IMR-90 (cell line): ENCODE results near the gene PROSER2. TPM values are rescaled to one million over a fixed set of nuclear protein-coding genes. Genes with fewer than 3 reads are reported as not detected.

Experiments
- ATAC-seq: fragments of 200-7000 bp; cut with Tn5 transposase; 2 replicates; pipeline ENCODE4 v1.9.1; 2020; ENCODE audit warnings: low read depth, mild to moderate bottlenecking, moderate library complexity
- BruUV-seq: library from RNA; stranded (reverse); fragments of 400-500 nt; replicated peaks from 2 replicates; lab custom pipeline; 2021; lab: Mats Ljungman, UMichigan
- CTCF ChIA-PET: fragments of 300-600 bp; formaldehyde crosslinking; extraction: SDS; loops from one replicate; lab custom pipeline; 2021; ENCODE audit warnings: antibody characterized with exemption; lab: Yijun Ruan, JAX
- POLR2A ChIA-PET: fragments of 300-600 bp; sonication (Branson Sonifier 250); formaldehyde crosslinking; loops from one replicate; lab custom pipeline; 2022; ENCODE audit warnings: antibody characterized with exemption; ENCODE audit not compliant: unreplicated experiment; lab: Charles Lee
- DNase-seq: peaks from one replicate; pipeline ENCODE4 v3.0.0; 2013
- H2AFZ ChIP-seq: replicated peaks from 2 replicates; pipeline ENCODE3; 2013; ENCODE audit warnings: low read length, mild to moderate bottlenecking; ENCODE audit not compliant: poor library complexity
- H2AK5ac ChIP-seq: 2 replicates; pipeline ENCODE4 v1.6.1; 2013; ENCODE audit warnings: low read depth, low read length, inconsistent platforms
- H2AK9ac ChIP-seq: replicated peaks from 2 replicates; pipeline ENCODE3; 2013; ENCODE audit warnings: mild to moderate bottlenecking, low read depth, low read length, moderate library complexity; ENCODE audit not compliant: poor library complexity
- H2BK120ac ChIP-seq: 2 replicates; pipeline ENCODE4 v1.6.1; 2013; ENCODE audit warnings: low read depth, low read length, inconsistent platforms
- H2BK15ac ChIP-seq: 3 replicates; pipeline ENCODE4 v1.6.1; 2013; ENCODE audit warnings: low read depth, low read length, inconsistent platforms
- H2BK20ac ChIP-seq: 2 replicates; pipeline ENCODE4 v1.6.1; 2013; ENCODE audit warnings: low read depth, mild to moderate bottlenecking, inconsistent platforms, low read length, moderate library complexity
- H2BK5ac ChIP-seq: 2 replicates; pipeline ENCODE4 v1.6.1; 2013; ENCODE audit warnings: mild to moderate bottlenecking, low read depth, low read length, inconsistent platforms; ENCODE audit not compliant: poor library complexity, severe bottlenecking
- H3K14ac ChIP-seq: replicated peaks from 2 replicates; pipeline ENCODE4 v1.6.1; 2013; ENCODE audit warnings: low read depth, low read length, inconsistent platforms
- H3K18ac ChIP-seq: 2 replicates; pipeline ENCODE4 v1.6.1; 2013; ENCODE audit warnings: low read depth, low read length, control low read depth
- H3K23ac ChIP-seq: 2 replicates; pipeline ENCODE4 v1.6.1; 2013; ENCODE audit warnings: low read depth, low read length, inconsistent platforms
- H3K27ac ChIP-seq: 2 replicates; pipeline ENCODE4 v1.5.1; 2013; ENCODE audit warnings: mild to moderate bottlenecking, control low read depth, low read length; ENCODE audit not compliant: insufficient read depth
- H3K27me3 ChIP-seq: 2 replicates; pipeline ENCODE4 v1.6.1; 2013; ENCODE audit warnings: low read length; ENCODE audit not compliant: control insufficient read depth, insufficient read depth
- H3K36me3 ChIP-seq: 2 replicates; pipeline ENCODE4 v1.6.1; 2013; ENCODE audit warnings: low read length, mixed read lengths; ENCODE audit not compliant: control insufficient read depth, insufficient read depth
- H3K4ac ChIP-seq: 2 replicates; pipeline ENCODE4 v1.6.1; 2013; ENCODE audit warnings: low read depth, low read length, inconsistent platforms
- H3K4me1 ChIP-seq: 2 replicates; pipeline ENCODE4 v1.6.1; 2013; ENCODE audit warnings: low read length, mixed read lengths; ENCODE audit not compliant: control insufficient read depth, insufficient read depth
- H3K4me2 ChIP-seq: 2 replicates; pipeline ENCODE4 v1.6.1; 2013; ENCODE audit warnings: low read depth, mild to moderate bottlenecking, control low read depth, low read length, moderate library complexity
- H3K4me3 ChIP-seq: 2 replicates; pipeline ENCODE4 v1.5.1; 2013; ENCODE audit warnings: low read depth, mild to moderate bottlenecking, control low read depth, low read length, moderate library complexity; ENCODE audit not compliant: insufficient read depth
- H3K56ac ChIP-seq: 2 replicates; pipeline ENCODE4 v1.6.1; 2013; ENCODE audit warnings: low read length, inconsistent platforms; ENCODE audit not compliant: insufficient read depth; ENCODE audit errors: extremely low read depth
- H3K79me1 ChIP-seq, 2 experiments: 2 replicates each; pipeline ENCODE4 v1.6.1; 2013; ENCODE audit warnings: low read length in 2 of 2, inconsistent platforms in 1 of 2, low read depth in 1 of 2
- H3K9ac ChIP-seq: 2 replicates; pipeline ENCODE4 v1.6.1; 2013; ENCODE audit warnings: low read depth, low read length, control low read depth
- H3K9me1 ChIP-seq: 2 replicates; pipeline ENCODE4 v1.6.1; 2013; ENCODE audit warnings: low read length, inconsistent platforms; ENCODE audit not compliant: insufficient read depth
- H3K9me3 ChIP-seq: 2 replicates; pipeline ENCODE4 v1.6.1; 2013; ENCODE audit warnings: low read length; ENCODE audit not compliant: control insufficient read depth, insufficient read depth
- H4K20me1 ChIP-seq: 2 replicates; pipeline ENCODE4 v1.6.1; 2013; ENCODE audit warnings: low read length, inconsistent platforms; ENCODE audit not compliant: insufficient read depth
- H4K5ac ChIP-seq: 2 replicates; pipeline ENCODE4 v1.6.1; 2013; ENCODE audit warnings: mild to moderate bottlenecking, low read depth, low read length, control low read depth
- H4K8ac ChIP-seq, 2 experiments: 2 replicates each; pipeline ENCODE4 v1.6.1; 2013; ENCODE audit warnings: low read depth in 2 of 2, low read length in 2 of 2, control low read depth in 1 of 2, inconsistent platforms in 1 of 2
- H4K91ac ChIP-seq: 2 replicates; pipeline ENCODE4 v1.6.1; 2013; ENCODE audit warnings: low read depth, low read length, inconsistent platforms; ENCODE audit not compliant: insufficient read depth
- BHLHE40 ChIP-seq: fragments of 150-350 bp; IDR thresholded peaks from 2 replicates; pipeline ENCODE4 v1.6.1; 2016; ENCODE audit warnings: mild to moderate bottlenecking, low read depth, low read length
- CEBPB ChIP-seq: IDR thresholded peaks from 2 replicates; pipeline ENCODE4 v1.6.1; 2012; ENCODE audit warnings: low read depth, low read length, improper control_type of control experiment
- CHD1 ChIP-seq: IDR thresholded peaks from 2 replicates; pipeline ENCODE4 v1.6.1; 2012; ENCODE audit warnings: low read depth, low read length, improper control_type of control experiment
- CTCF ChIP-seq: conservative IDR thresholded peaks from 2 replicates; pipeline ENCODE4 v1.5.1; 2012; ENCODE audit warnings: mild to moderate bottlenecking, low read depth, low read length, improper control_type of control experiment
- ELK1 ChIP-seq: fragments of 150-350 bp; IDR thresholded peaks from 2 replicates; pipeline ENCODE4 v1.6.1; 2016; ENCODE audit warnings: low read depth, mild to moderate bottlenecking, low read length, moderate library complexity, borderline replicate concordance
- FOS ChIP-seq: fragments of 150-350 bp; IDR thresholded peaks from 2 replicates; pipeline ENCODE4 v1.6.1; 2016; ENCODE audit warnings: low read depth, low read length
- MAFK ChIP-seq: IDR thresholded peaks from 2 replicates; pipeline ENCODE4 v1.6.1; 2012; ENCODE audit warnings: low read depth, low read length, improper control_type of control experiment
- MAZ ChIP-seq: IDR thresholded peaks from 2 replicates; pipeline ENCODE4 v1.6.1; 2012; ENCODE audit warnings: low read depth, mild to moderate bottlenecking, low read length, improper control_type of control experiment, moderate library complexity, borderline replicate concordance
- MXI1 ChIP-seq: IDR thresholded peaks from 2 replicates; pipeline ENCODE4 v1.6.1; 2012; ENCODE audit warnings: low read depth, mild to moderate bottlenecking, low read length, moderate library complexity, borderline replicate concordance
- NFE2L2 ChIP-seq: fragments of 150-350 bp; IDR thresholded peaks from 2 replicates; pipeline ENCODE4 v1.6.1; 2016; ENCODE audit warnings: low read depth, mild to moderate bottlenecking, low read length
- RAD21 ChIP-seq: IDR thresholded peaks from 2 replicates; pipeline ENCODE4 v1.6.1; 2012; ENCODE audit warnings: low read length, improper control_type of control experiment
- RCOR1 ChIP-seq: IDR thresholded peaks from 2 replicates; pipeline ENCODE4 v1.6.1; 2012; ENCODE audit warnings: mild to moderate bottlenecking, low read length, improper control_type of control experiment; ENCODE audit not compliant: insufficient replicate concordance
- RFX5 ChIP-seq: IDR thresholded peaks from 2 replicates; pipeline ENCODE4 v1.8.0; 2012; ENCODE audit warnings: low read depth, mild to moderate bottlenecking, low read length, moderate library complexity
- SMC3 ChIP-seq: fragments of 150-350 bp; IDR thresholded peaks from 2 replicates; pipeline ENCODE4 v1.6.1; 2016; ENCODE audit warnings: low read depth, mild to moderate bottlenecking, antibody characterized with exemption, low read length, moderate library complexity
- USF2 ChIP-seq: fragments of 150-350 bp; IDR thresholded peaks from 2 replicates; pipeline ENCODE4 v1.6.1; 2017; ENCODE audit warnings: mild to moderate bottlenecking, antibody characterized with exemption, low read length, low read depth
- WGBS, 2 experiments: methylation state at CpG; one replicate each; pipeline versions ENCODE4 v1.1.5 to v1.1.7; 2013; ENCODE audit warnings: missing lambda C conversion rate in 2 of 2; ENCODE audit not compliant: insufficient read length in 1 of 2; ENCODE audit errors: extremely low coverage in 2 of 2; 5-methylcytosine and 5-hydroxymethylcytosine counted together
- dilution Hi-C: fragments of 300-500 bp; cut with HindIII; formaldehyde crosslinking; loops from one replicate; pipeline ENCODE4 v1.14.3; 2018; ENCODE audit warnings: low sequenced_read_pairs; ENCODE audit not compliant: unreplicated experiment
- in situ Hi-C: fragments of 300-500 bp; cut with MboI; formaldehyde crosslinking; loops from 3 replicates; pipeline ENCODE4 v1.14.3; 2019; ENCODE audit warnings: low sequenced_read_pairs, inconsistent platforms, mixed read lengths
- intact Hi-C: fragments of 100-400 bp; cut with micrococcal nuclease; formaldehyde crosslinking; loops from 2 replicates; pipeline ENCODE4 v1.10.0; 2022
- polyA plus RNA-seq, 3 experiments: library from polyadenylated mRNA; depleted of rRNA; stranded (reverse); fragments of >200 nt; gene quantifications; 2 replicates each; pipeline ENCODE4 v1.2.3, GENCODE V29; 2012; ENCODE audit warnings: low replicate concordance in 1 of 3
- total RNA-seq: library from RNA; depleted of rRNA; stranded (reverse); fragments of >200 nt; gene quantifications from 2 replicates; pipeline ENCODE4 v1.2.3, GENCODE V29; 2012

PROSER2 gene
- total and polyA plus RNA-seq, 2 of the 4 experiments (the other 2 are of a cell fraction): 1.4 to 2.0 TPM

GRCh38 chr10:11863353-11864109 lies 40.4 kb downstream of the PROSER2 start:
- H2BK120ac ChIP-seq: no peak overlapping the region
- H3K4me2 ChIP-seq: no peak overlapping the region
- H2AFZ ChIP-seq: no peak overlapping the region
- H3K18ac ChIP-seq: no peak overlapping the region
- H2BK15ac ChIP-seq: no peak overlapping the region
- POLR2A ChIA-PET: no interaction called here
- no peak overlapping the region for H4K5ac ChIP-seq
- no peak overlapping the region for H3K4me3 ChIP-seq
- H3K4ac ChIP-seq: no peak overlapping the region
- H2BK20ac ChIP-seq: no peak overlapping the region
- H2AK9ac ChIP-seq: no peak overlapping the region
- no peak overlapping the region for H3K9ac ChIP-seq
- dilution Hi-C loops: no loop called here
- H2AK5ac ChIP-seq: no peak overlapping the region
- DNase-seq: no peak
- no peak overlapping the region for H3K56ac ChIP-seq
- H3K14ac ChIP-seq: no peak overlapping the region
- H3K23ac ChIP-seq: no peak overlapping the region
- no peaks in the 10 kb centered on the region for H3K79me1 ChIP-seq
- CTCF ChIA-PET: interaction anchor here (1.1 kb wide), 1 partner anchor 11 kb away, joined by 3 read pairs; no protein-coding TSS in a partner anchor
- no peaks in the 10 kb centered on the region for H3K4me1 ChIP-seq
- no peaks in the 10 kb centered on the region for H3K36me3 ChIP-seq
- H4K8ac ChIP-seq: no peak overlapping the region
- no peak for ATAC-seq
- H4K20me1 ChIP-seq: no peaks in the 10 kb centered on the region
- intact Hi-C loops: no loop called here
- WGBS, 2 experiments: 76% methylated on average over 3 of the region's 13 CpGs; no CpG with 5 or more reads in 1 of the 2 experiments
- no peak overlapping the region for H3K27ac ChIP-seq
- H4K91ac ChIP-seq: no peak overlapping the region
- no peak overlapping the region for H2BK5ac ChIP-seq
- BruUV-seq: no TSS peak
- peaks cover 8% of the 10 kb centered on the region; the same call in 1 of the 2 replicates for H3K9me1 ChIP-seq
- H3K9me3 ChIP-seq: no peaks in the 10 kb centered on the region
- in situ Hi-C loops: no loop called here
- no peaks in the 10 kb centered on the region for H3K27me3 ChIP-seq
- TF ChIP-seq BHLHE40 (no peak), CEBPB (no peak), ELK1 (no peak), RCOR1 (no peak), MAZ (no peak), MAFK (no peak), RAD21 (no peak), RFX5 (no peak), SMC3 (no peak), CHD1 (no peak), MXI1 (no peak), USF2 (no peak), CTCF (no peak), NFE2L2 (no peak), FOS (no peak)
